Astrocyte of the spinal cord (primary cell): ENCODE measurements around the gene KRT78.

Experiments used
- DNase-seq: peaks from one replicate; pipeline ENCODE4 v3.0.0; 2011; ENCODE audit warnings: low read depth, low spot score
- H3K4me3 ChIP-seq: 2 replicates; pipeline ENCODE4 v1.5.1; 2011; ENCODE audit warnings: low read depth, mild to moderate bottlenecking, low read length, moderate library complexity
- CTCF ChIP-seq: IDR thresholded peaks from 2 replicates; pipeline ENCODE4 v1.5.1; 2012; ENCODE audit warnings: low read depth, mild to moderate bottlenecking, low read length, inconsistent platforms
- in situ Hi-C: cut with HindIII; loops from 2 replicates; pipeline ENCODE4 v1.10.0; 2017; ENCODE audit warnings: low sequenced_read_pairs

KRT78 gene

DNA sequence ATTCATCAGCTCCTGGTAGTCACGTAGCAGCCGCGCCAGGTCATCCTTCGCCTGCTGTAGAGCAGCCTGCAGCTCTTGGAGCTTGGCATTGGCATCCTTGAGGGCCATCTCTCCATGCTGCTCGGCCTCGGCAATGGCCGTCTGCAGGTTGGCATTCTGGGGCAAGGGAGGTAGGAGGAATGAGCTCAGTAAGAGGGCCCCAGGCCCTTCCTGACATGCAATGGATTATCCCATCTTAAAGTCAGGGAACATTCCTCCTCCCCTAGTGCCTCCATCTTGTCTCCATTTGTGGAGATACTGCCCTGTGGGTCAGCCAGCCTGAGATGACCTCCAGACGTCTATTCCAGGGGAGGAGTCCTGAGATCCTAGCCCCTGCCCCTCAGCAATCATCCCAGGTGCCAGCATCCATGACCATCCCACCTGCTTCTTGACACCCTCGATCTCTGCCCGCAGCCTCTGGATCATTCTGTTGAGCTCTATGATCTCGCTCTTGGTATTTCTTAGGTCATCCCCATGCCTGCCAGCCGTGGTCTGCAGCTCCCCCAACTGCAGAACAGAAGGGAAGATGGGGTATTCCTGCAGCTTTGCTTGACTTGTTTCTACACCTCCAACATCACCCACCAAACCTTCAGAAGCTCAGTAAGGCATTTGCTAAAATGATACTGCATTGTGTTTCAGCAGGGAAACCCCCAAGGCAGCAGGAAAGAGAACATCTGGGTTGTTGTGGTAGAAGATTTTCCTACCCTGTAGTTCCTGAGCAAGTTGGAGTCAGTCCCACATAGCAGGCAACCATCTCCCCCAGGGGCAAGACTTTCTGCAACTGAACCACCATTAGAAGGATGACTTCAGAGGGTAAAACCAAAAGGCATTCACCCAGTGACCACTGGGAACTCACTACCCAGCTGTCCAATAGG lies 57.3 kb downstream of the KRT78 start:
- in situ Hi-C loops: no loop called here
- no peak for DNase-seq
- no peak overlapping the region for H3K4me3 ChIP-seq

GRCh38 chr12:52790427-52791270 lies 58.1 kb downstream of the KRT78 start:
- in situ Hi-C loops: no loop called here
- no peak for TF ChIP-seq CTCF
- no peak for DNase-seq
- no peak overlapping the region for H3K4me3 ChIP-seq

More for the DNA sequence above, 57.3 kb downstream of the KRT78 start:
- TF ChIP-seq CTCF: no peak

DNA sequence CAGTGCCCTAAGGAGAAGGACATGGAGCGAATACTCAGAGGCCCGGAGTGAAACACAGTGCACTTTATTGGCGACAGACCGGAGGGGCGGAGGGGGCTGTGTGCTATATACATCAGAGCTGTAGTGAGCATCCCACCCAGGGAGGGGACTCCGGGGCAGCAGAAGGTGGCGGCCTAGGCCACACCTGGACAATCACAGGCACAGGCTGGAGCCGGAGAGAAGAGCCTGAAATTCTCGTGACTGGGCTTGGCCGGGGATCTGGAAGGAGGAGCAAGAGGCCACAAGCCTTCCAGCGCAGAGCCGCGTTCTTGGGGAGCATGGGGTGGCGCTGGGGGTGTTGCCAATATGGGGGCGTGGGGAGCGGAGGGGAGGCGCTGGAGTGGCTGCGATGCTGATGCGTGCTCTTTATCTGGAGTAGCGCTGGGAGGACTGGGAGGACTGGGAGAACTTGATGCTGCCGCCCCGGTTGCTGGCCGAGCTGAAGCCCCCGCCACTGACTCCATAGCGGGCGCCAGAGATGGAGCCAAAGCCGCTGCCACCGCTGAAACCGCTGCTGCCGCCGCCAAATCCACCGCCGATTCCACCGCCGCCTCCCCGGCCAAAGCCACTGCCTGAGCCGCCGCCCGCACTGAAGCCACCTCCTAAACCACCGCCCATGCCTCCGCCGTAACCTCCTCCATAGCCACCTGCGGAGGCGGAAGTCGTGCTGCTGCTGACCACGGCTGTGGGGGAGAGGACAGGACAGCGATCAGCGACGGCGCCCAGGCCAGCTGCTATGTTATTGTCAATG lies 59.0 kb downstream of the KRT78 start:
- in situ Hi-C loops: no loop called here
- H3K4me3 ChIP-seq: no peak overlapping the region
- TF ChIP-seq CTCF: no peak
- DNase-seq: no peak

- TF ChIP-seq CTCF: no peak
- H3K4me3 ChIP-seq: no peak overlapping the region
- no peak for DNase-seq
- in situ Hi-C loops: no loop called here
Measured at GRCh38 chr12:52788876-52789636, 59.7 kb downstream of the KRT78 start.

- H3K4me3 ChIP-seq: no peak overlapping the region
- in situ Hi-C loops: no loop called here
- DNase-seq: no peak
- TF ChIP-seq CTCF: no peak
Measured at GRCh38 chr12:52788192-52788875, 60.5 kb downstream of the KRT78 start.
